Transverse colon (tissue), 4 donors: ENCODE data around the gene RNFT1.
"Not testable (repeated sequence)": the region's sequence is repeated elsewhere in the genome, so short reads cannot be mapped to it uniquely, and the experiment has no call there.

Experiments used
- EP300 ChIP-seq: sonication (generic); formaldehyde crosslinking; IDR thresholded peaks from one replicate; pipeline ENCODE4 v1.6.1; 2017; ENCODE audit warnings: antibody characterized with exemption, low read depth
- POLR2A ChIP-seq: fragments of 450-650 bp; IDR thresholded peaks from one replicate; pipeline ENCODE4 v1.6.1; 2016; ENCODE audit warnings: antibody characterized with exemption, mild to moderate bottlenecking, moderate library complexity
- POLR2AphosphoS5 ChIP-seq, 3 donors: sonication (generic); formaldehyde crosslinking; IDR thresholded peaks; one replicate each; pipeline ENCODE4 v1.6.1; 2016; ENCODE audit warnings: antibody characterized with exemption in 3 of 3
- TF ChIP-seq, protein P1 (sequence below), 5 experiments: fragments of 200-600 bp in 3 of 5; fragments of 450-650 bp in 2 of 5; sonication (generic) in 3 of 5; IDR thresholded peaks; 1 replicate in 2 of 5; 2 replicates in 3 of 5; pipeline ENCODE4 v1.5.1; 2016 to 2017; ENCODE audit warnings: antibody characterized with exemption in 5 of 5, inconsistent platforms in 3 of 5, mild to moderate bottlenecking in 2 of 5, moderate library complexity in 1 of 5

DNA sequence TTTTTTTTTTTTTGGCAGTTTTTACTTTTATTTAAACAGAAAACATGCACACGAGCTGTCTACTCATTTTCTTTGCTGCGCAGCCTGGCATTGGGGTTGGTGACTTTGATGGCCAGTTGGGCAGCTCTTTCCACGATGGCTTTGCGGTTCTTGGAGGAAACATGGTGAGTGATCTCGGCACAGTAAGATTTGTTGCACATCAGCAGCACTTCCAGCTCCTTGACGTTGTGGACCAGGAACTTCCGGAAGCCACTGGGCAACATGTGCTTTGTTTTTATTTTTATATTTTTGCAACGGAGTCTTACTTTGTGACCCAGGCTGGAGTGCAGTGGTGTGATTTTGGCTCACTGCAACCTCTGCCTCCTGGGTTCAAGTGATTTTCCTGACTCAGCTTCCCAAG is 8.9 kb upstream of the RNFT1 start:
- TF ChIP-seq, protein P1, sequence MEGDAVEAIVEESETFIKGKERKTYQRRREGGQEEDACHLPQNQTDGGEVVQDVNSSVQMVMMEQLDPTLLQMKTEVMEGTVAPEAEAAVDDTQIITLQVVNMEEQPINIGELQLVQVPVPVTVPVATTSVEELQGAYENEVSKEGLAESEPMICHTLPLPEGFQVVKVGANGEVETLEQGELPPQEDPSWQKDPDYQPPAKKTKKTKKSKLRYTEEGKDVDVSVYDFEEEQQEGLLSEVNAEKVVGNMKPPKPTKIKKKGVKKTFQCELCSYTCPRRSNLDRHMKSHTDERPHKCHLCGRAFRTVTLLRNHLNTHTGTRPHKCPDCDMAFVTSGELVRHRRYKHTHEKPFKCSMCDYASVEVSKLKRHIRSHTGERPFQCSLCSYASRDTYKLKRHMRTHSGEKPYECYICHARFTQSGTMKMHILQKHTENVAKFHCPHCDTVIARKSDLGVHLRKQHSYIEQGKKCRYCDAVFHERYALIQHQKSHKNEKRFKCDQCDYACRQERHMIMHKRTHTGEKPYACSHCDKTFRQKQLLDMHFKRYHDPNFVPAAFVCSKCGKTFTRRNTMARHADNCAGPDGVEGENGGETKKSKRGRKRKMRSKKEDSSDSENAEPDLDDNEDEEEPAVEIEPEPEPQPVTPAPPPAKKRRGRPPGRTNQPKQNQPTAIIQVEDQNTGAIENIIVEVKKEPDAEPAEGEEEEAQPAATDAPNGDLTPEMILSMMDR (IDR thresholded peaks at IDR 0.05), result not testable (repeated sequence)
- not testable (repeated sequence) for TF ChIP-seq POLR2A; EP300; POLR2AphosphoS5 (IDR thresholded peaks at IDR 0.05)
